SK-N-SH (cell line): ENCODE data around the gene SPRR2D. TPM values are rescaled to one million over a fixed set of nuclear protein-coding genes. Genes with fewer than 3 reads are reported as not detected.

Source experiments
- CTCF ChIA-PET: fragments of 300-600, 350-600 bp; formaldehyde crosslinking; extraction: SDS; loops from one replicate; lab custom pipeline; 2021; lab: Yijun Ruan, JAX
- POLR2A ChIA-PET: fragments of 350-600 bp; sonication (Branson Sonifier 250); formaldehyde crosslinking; extraction: SDS; loops from one replicate; lab custom pipeline; 2020; ENCODE audit warnings: antibody characterized with exemption, inconsistent platforms; lab: Yijun Ruan, JAX
- DNase-seq: peaks from one replicate; pipeline ENCODE4 v3.0.0; 2012
- H2AFZ ChIP-seq: fragments of 200-600 bp; sonication (generic); 2 replicates; pipeline ENCODE4 v1.8.1; 2016; ENCODE audit warnings: antibody characterized with exemption, mild to moderate bottlenecking, low read depth
- H3F3A ChIP-seq: fragments of 200-600 bp; sonication (generic); replicated peaks from 2 replicates; pipeline ENCODE3; 2016; ENCODE audit warnings: antibody characterized with exemption, mild to moderate bottlenecking; ENCODE audit not compliant: insufficient read depth
- H3K27ac ChIP-seq, 2 experiments: fragments of 200-500 bp in 1 of 2; fragments of 200-600 bp in 1 of 2; sonication (Bioruptor generic) in 1 of 2; sonication (generic), shearing (Covaris generic) in 1 of 2; 2 replicates each; pipeline versions ENCODE4 v1.5.1 to v1.6.1; 2014 to 2016; ENCODE audit warnings: low read depth in 2 of 2, inconsistent platforms in 1 of 2, low read length in 1 of 2, mild to moderate bottlenecking in 1 of 2, mixed read lengths in 1 of 2
- H3K27me3 ChIP-seq: fragments of 200-600 bp; sonication (generic), shearing (Covaris generic); 2 replicates; pipeline ENCODE4 v1.6.1; 2016; ENCODE audit warnings: mixed run types; ENCODE audit not compliant: insufficient read depth
- H3K36me3 ChIP-seq, 2 experiments: fragments of 200-500 bp in 1 of 2; fragments of 200-600 bp in 1 of 2; sonication (Bioruptor generic) in 1 of 2; sonication (generic) in 1 of 2; replicated peaks in 1 of 2; 2 replicates each; pipeline versions ENCODE3 to v1.5.1; 2014 to 2016; ENCODE audit warnings: low read length in 1 of 2, mild to moderate bottlenecking in 1 of 2; ENCODE audit not compliant: insufficient read depth in 2 of 2, control insufficient read depth in 1 of 2
- H3K4me1 ChIP-seq, 2 experiments: fragments of 200-500 bp in 1 of 2; fragments of 200-600 bp in 1 of 2; sonication (Bioruptor generic) in 1 of 2; sonication (generic), shearing (Covaris generic) in 1 of 2; 2 replicates each; pipeline versions ENCODE4 v1.5.1 to v1.6.1; 2014 to 2016; ENCODE audit warnings: low read depth in 1 of 2, low read length in 1 of 2, mixed run types in 1 of 2; ENCODE audit not compliant: insufficient read depth in 2 of 2, control insufficient read depth in 1 of 2
- H3K4me2 ChIP-seq: fragments of 200-600 bp; sonication (generic), shearing (Covaris generic); 2 replicates; pipeline ENCODE4 v1.6.1; 2017; ENCODE audit warnings: mixed run types
- H3K4me3 ChIP-seq, 2 experiments: fragments of 200-500 bp in 1 of 2; fragments of 200-600 bp in 1 of 2; sonication (Bioruptor generic) in 1 of 2; sonication (generic), shearing (Covaris generic) in 1 of 2; 2 replicates each; pipeline versions ENCODE4 v1.5.1 to v1.8.1; 2014 to 2016; ENCODE audit warnings: low read depth in 2 of 2, inconsistent platforms in 1 of 2, low read length in 1 of 2, mild to moderate bottlenecking in 1 of 2, mixed read lengths in 1 of 2, moderate library complexity in 1 of 2
- H3K79me2 ChIP-seq: fragments of 200-600 bp; sonication (generic); 2 replicates; pipeline ENCODE4 v1.8.1; 2017; ENCODE audit warnings: mild to moderate bottlenecking; ENCODE audit not compliant: insufficient read depth
- H3K9ac ChIP-seq: fragments of 200-600 bp; sonication (generic); 2 replicates; pipeline ENCODE4 v1.6.1; 2017; ENCODE audit warnings: mixed run types
- H3K9me2 ChIP-seq: fragments of 200-600 bp; sonication (generic); 2 replicates; pipeline ENCODE4 v1.6.1; 2017; ENCODE audit warnings: mixed run types
- H3K9me3 ChIP-seq: fragments of 200-600 bp; sonication (generic); 2 replicates; pipeline ENCODE4 v1.6.1; 2017; ENCODE audit warnings: mixed run types, mild to moderate bottlenecking, moderate library complexity
- H4K20me1 ChIP-seq: fragments of 200-600 bp; sonication (generic); 2 replicates; pipeline ENCODE4 v1.6.1; 2017; ENCODE audit warnings: mild to moderate bottlenecking, mixed run types; ENCODE audit not compliant: insufficient read depth
- CHD2 ChIP-seq: fragments of 150-350 bp; IDR thresholded peaks from 2 replicates; pipeline ENCODE4 v1.6.1; 2018; ENCODE audit warnings: low read length; ENCODE audit not compliant: partially characterized antibody
- EP300 ChIP-seq, 2 experiments: IDR thresholded peaks; 2 replicates each; pipeline versions ENCODE4 v1.4.0 to v1.6.1; 2012; ENCODE audit warnings: borderline replicate concordance in 1 of 2, low read depth in 1 of 2, low read length in 1 of 2
- FOXJ3 ChIP-seq: sonication (generic); formaldehyde crosslinking; IDR thresholded peaks from 2 replicates; pipeline ENCODE4 v1.5.1; 2020; ENCODE audit warnings: mild to moderate bottlenecking, missing genetic modification reagents
- FOXM1 ChIP-seq: IDR thresholded peaks from 2 replicates; pipeline ENCODE4 v1.4.0; 2012; ENCODE audit warnings: low read depth, mild to moderate bottlenecking
- GABPA ChIP-seq: IDR thresholded peaks from 2 replicates; pipeline ENCODE4 v1.4.0; 2012; ENCODE audit warnings: low read depth, mild to moderate bottlenecking
- GATA2 ChIP-seq: sonication (generic); formaldehyde crosslinking; IDR thresholded peaks from 2 replicates; pipeline ENCODE4 v1.5.0; 2020; ENCODE audit warnings: mild to moderate bottlenecking, missing genetic modification reagents
- JUND ChIP-seq: IDR thresholded peaks from 2 replicates; pipeline ENCODE4 v1.4.0; 2012
- MEF2A ChIP-seq: IDR thresholded peaks from 2 replicates; pipeline ENCODE4 v1.4.0; 2012; ENCODE audit warnings: low read depth, borderline replicate concordance
- MXI1 ChIP-seq: IDR thresholded peaks from 2 replicates; pipeline ENCODE4 v1.6.1; 2012; ENCODE audit warnings: mild to moderate bottlenecking, low read depth, low read length, improper control_type of control experiment
- NFIC ChIP-seq: IDR thresholded peaks from 2 replicates; pipeline ENCODE4 v1.4.0; 2012; ENCODE audit warnings: borderline replicate concordance
- NRF1 ChIP-seq: IDR thresholded peaks from 2 replicates; pipeline ENCODE4 v1.6.1; 2012; ENCODE audit warnings: low read depth, mild to moderate bottlenecking, low read length
- POLR2AphosphoS5 ChIP-seq: IDR thresholded peaks from 2 replicates; pipeline ENCODE4 v1.6.1; 2012; ENCODE audit warnings: low read depth, low read length
- RCOR1 ChIP-seq: fragments of 150-350 bp; IDR thresholded peaks from 2 replicates; pipeline ENCODE4 v1.6.1; 2017; ENCODE audit warnings: antibody characterized with exemption, low read length
- RFX5 ChIP-seq: IDR thresholded peaks from 2 replicates; pipeline ENCODE4 v1.6.1; 2012; ENCODE audit warnings: mild to moderate bottlenecking, improper control_type of control experiment, low read length
- RXRA ChIP-seq: IDR thresholded peaks from 2 replicates; pipeline ENCODE4 v1.4.0; 2012; ENCODE audit warnings: low read depth, mild to moderate bottlenecking, borderline replicate concordance
- SMC3 ChIP-seq: IDR thresholded peaks from 2 replicates; pipeline ENCODE4 v1.6.1; 2012; ENCODE audit warnings: low read depth, low read length, improper control_type of control experiment
- TAF1 ChIP-seq: IDR thresholded peaks from 2 replicates; pipeline ENCODE4 v1.6.1; 2012; ENCODE audit warnings: low read depth, mild to moderate bottlenecking, low read length, moderate library complexity, borderline replicate concordance
- TEAD4 ChIP-seq: IDR thresholded peaks from 2 replicates; pipeline ENCODE4 v1.4.0; 2012; ENCODE audit warnings: mild to moderate bottlenecking, borderline replicate concordance; ENCODE audit not compliant: insufficient read depth
- YY1 ChIP-seq: IDR thresholded peaks from 2 replicates; pipeline ENCODE4 v1.4.0; 2012; ENCODE audit warnings: low read depth, mild to moderate bottlenecking
- WGBS: methylation state at CpG from one replicate; pipeline ENCODE4 v1.1.6; 2017; ENCODE audit warnings: low lambda C conversion rate; 5-methylcytosine and 5-hydroxymethylcytosine counted together
- polyA plus RNA-seq, 3 experiments: library from polyadenylated mRNA; depleted of rRNA; stranded (reverse); fragments of >200 nt; gene quantifications; 2 replicates each; pipeline ENCODE4 v1.2.3, GENCODE V29; 2012
- TF ChIP-seq, protein P1 (sequence below): fragments of 150-350 bp; IDR thresholded peaks from 2 replicates; pipeline ENCODE4 v1.6.1; 2016; ENCODE audit warnings: mild to moderate bottlenecking, low read depth, low read length
- TF ChIP-seq, protein P2 (sequence below): fragments of 150-350 bp; IDR thresholded peaks from 2 replicates; pipeline ENCODE4 v1.6.1; 2017; ENCODE audit warnings: antibody characterized with exemption, low read length, low read depth, borderline replicate concordance
- TF ChIP-seq, protein P3 (sequence below): IDR thresholded peaks from 2 replicates; pipeline ENCODE4 v1.4.0; 2012; ENCODE audit warnings: low read depth, borderline replicate concordance
- TF ChIP-seq, protein P4 (sequence below): fragments of 200-600 bp; sonication (generic); IDR thresholded peaks from 2 replicates; pipeline ENCODE4 v1.6.1; 2017; ENCODE audit warnings: antibody characterized with exemption, mild to moderate bottlenecking, moderate library complexity

Gene SPRR2D
- polyA plus RNA-seq, 1 of the 3 experiments (the other 2 are of a cell fraction) = not detected

DNA sequence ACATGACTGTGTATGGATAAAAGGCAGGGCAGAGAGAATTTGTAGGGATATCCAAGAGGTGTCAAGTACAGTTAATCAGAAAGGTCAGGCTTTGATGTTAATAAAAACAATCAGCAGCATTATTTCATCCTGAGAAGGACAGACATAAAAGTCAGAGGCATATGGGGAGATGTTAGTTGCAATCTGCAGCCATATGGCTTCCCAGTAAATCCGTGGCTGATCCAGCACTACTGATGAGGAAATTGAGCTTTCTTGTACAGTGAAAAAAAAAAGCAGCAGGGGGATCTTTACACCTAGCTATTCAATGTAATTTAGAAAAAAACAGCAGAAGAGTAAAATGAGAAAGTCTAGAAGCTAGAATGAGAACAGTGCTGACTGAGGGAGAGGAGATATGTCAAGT lies 12.2 kb downstream of the SPRR2D start:
- Histone ChIP-seq H3K27ac (no peak overlapping the region), H3K4me1 (no peaks in the 10 kb centered on the region), H4K20me1 (no peaks in the 10 kb centered on the region), H3K4me3 (no peak overlapping the region), H3K4me2 (no peak overlapping the region), H3K9me2 (no peaks in the 10 kb centered on the region), H3K27me3 (no peaks in the 10 kb centered on the region), H2AFZ (no peak overlapping the region), H3F3A (no peaks in the 10 kb centered on the region), H3K9me3 (no peaks in the 10 kb centered on the region), H3K36me3 (no peaks in the 10 kb centered on the region), H3K9ac (no peak overlapping the region), H3K79me2 (no peaks in the 10 kb centered on the region)
- no peak for TF ChIP-seq CHD2
- no peak for TF ChIP-seq NFIC
- TF ChIP-seq FOXM1 = no peak
- no peak for TF ChIP-seq EP300 (IDR thresholded peaks at IDR 0.05; ENCODE audit: borderline replicate concordance in 1 of 2, low read depth in 1 of 2, low read length in 1 of 2)
- no peak for TF ChIP-seq TEAD4
- TF ChIP-seq GABPA = no peak
- TF ChIP-seq RFX5 = no peak
- TF ChIP-seq, protein P1, sequence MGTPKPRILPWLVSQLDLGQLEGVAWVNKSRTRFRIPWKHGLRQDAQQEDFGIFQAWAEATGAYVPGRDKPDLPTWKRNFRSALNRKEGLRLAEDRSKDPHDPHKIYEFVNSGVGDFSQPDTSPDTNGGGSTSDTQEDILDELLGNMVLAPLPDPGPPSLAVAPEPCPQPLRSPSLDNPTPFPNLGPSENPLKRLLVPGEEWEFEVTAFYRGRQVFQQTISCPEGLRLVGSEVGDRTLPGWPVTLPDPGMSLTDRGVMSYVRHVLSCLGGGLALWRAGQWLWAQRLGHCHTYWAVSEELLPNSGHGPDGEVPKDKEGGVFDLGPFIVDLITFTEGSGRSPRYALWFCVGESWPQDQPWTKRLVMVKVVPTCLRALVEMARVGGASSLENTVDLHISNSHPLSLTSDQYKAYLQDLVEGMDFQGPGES = no peak
- WGBS = 0% methylated on average over 1 of the region's 1 CpG
- POLR2A ChIA-PET = no interaction called here
- DNase-seq = no peak
- CTCF ChIA-PET = no interaction called here

DNA sequence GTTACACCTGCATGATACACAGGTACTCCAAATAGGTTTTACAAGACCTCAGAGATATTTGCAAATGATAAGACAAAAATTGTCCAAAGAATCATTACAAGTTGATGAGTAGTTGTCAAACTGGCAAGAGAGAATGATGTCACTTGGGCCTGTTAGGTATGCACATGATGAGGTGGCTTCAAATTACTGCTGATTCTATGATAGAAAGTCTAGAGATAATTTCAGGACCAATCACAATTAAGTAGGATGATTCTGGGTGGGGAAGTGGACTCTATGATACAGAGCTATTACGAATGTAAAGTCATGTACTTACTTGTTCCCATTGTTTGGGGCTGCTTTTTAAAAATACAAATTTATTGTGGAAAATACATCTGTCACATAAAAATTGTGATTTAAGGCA lies 15.1 kb downstream of the SPRR2D start:
- POLR2A ChIA-PET = no interaction called here
- no peak overlapping the region for H3K4me2 ChIP-seq
- WGBS = 0% methylated on average over 1 of the region's 1 CpG

More for the DNA sequence above, 15.1 kb downstream of the SPRR2D start:
- Histone ChIP-seq H4K20me1 (no peaks in the 10 kb centered on the region), H3K36me3 (no peaks in the 10 kb centered on the region), H3K4me1 (no peaks in the 10 kb centered on the region), H2AFZ (no peak overlapping the region), H3K4me3 (no peak overlapping the region), H3K9me2 (no peaks in the 10 kb centered on the region), H3K9ac (no peak overlapping the region), H3K27ac (no peak overlapping the region), H3K27me3 (no peaks in the 10 kb centered on the region; the same call in 1 of the 2 replicates), H3K79me2 (no peaks in the 10 kb centered on the region), H3F3A (no peaks in the 10 kb centered on the region), H3K9me3 (no peaks in the 10 kb centered on the region)
- no peak for DNase-seq
- CTCF ChIA-PET = no interaction called here
- TF ChIP-seq FOXJ3 (no peak), RFX5 (no peak), MXI1 (no peak), GABPA (no peak), TAF1 (no peak), EP300 (IDR thresholded peaks at IDR 0.05; ENCODE audit: borderline replicate concordance in 1 of 2, low read depth in 1 of 2, low read length in 1 of 2) (no peak), MEF2A (no peak), POLR2AphosphoS5 (no peak), NRF1 (no peak), FOXM1 (no peak), RCOR1 (no peak), TEAD4 (no peak), YY1 (no peak), JUND (no peak), GATA2 (no peak), SMC3 (no peak), RXRA (no peak)
- TF ChIP-seq, protein P2, sequence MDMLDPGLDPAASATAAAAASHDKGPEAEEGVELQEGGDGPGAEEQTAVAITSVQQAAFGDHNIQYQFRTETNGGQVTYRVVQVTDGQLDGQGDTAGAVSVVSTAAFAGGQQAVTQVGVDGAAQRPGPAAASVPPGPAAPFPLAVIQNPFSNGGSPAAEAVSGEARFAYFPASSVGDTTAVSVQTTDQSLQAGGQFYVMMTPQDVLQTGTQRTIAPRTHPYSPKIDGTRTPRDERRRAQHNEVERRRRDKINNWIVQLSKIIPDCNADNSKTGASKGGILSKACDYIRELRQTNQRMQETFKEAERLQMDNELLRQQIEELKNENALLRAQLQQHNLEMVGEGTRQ = no peak
- TF ChIP-seq, protein P3, sequence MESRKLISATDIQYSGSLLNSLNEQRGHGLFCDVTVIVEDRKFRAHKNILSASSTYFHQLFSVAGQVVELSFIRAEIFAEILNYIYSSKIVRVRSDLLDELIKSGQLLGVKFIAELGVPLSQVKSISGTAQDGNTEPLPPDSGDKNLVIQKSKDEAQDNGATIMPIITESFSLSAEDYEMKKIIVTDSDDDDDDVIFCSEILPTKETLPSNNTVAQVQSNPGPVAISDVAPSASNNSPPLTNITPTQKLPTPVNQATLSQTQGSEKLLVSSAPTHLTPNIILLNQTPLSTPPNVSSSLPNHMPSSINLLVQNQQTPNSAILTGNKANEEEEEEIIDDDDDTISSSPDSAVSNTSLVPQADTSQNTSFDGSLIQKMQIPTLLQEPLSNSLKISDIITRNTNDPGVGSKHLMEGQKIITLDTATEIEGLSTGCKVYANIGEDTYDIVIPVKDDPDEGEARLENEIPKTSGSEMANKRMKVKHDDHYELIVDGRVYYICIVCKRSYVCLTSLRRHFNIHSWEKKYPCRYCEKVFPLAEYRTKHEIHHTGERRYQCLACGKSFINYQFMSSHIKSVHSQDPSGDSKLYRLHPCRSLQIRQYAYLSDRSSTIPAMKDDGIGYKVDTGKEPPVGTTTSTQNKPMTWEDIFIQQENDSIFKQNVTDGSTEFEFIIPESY = no peak
- TF ChIP-seq, protein P4, sequence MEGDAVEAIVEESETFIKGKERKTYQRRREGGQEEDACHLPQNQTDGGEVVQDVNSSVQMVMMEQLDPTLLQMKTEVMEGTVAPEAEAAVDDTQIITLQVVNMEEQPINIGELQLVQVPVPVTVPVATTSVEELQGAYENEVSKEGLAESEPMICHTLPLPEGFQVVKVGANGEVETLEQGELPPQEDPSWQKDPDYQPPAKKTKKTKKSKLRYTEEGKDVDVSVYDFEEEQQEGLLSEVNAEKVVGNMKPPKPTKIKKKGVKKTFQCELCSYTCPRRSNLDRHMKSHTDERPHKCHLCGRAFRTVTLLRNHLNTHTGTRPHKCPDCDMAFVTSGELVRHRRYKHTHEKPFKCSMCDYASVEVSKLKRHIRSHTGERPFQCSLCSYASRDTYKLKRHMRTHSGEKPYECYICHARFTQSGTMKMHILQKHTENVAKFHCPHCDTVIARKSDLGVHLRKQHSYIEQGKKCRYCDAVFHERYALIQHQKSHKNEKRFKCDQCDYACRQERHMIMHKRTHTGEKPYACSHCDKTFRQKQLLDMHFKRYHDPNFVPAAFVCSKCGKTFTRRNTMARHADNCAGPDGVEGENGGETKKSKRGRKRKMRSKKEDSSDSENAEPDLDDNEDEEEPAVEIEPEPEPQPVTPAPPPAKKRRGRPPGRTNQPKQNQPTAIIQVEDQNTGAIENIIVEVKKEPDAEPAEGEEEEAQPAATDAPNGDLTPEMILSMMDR = no peak
